KMS-11 (cell line): ENCODE results near the gene TTC9B.
"Not testable (repeated sequence)": the region's sequence is repeated elsewhere in the genome, so short reads cannot be mapped to it uniquely, and the experiment has no call there.

Source experiments
- H2AFZ ChIP-seq: fragments of 200-600 bp; sonication (generic); 2 replicates; pipeline ENCODE4 v1.6.1; 2016; ENCODE audit warnings: antibody characterized with exemption, mixed run types, low read depth
- H3K27ac ChIP-seq: fragments of 200-600 bp; sonication (generic); 2 replicates; pipeline ENCODE4 v1.6.1; 2016; ENCODE audit warnings: mild to moderate bottlenecking, mixed run types
- H3K27me3 ChIP-seq: fragments of 200-600 bp; sonication (generic); 2 replicates; pipeline ENCODE4 v1.6.1; 2017; ENCODE audit warnings: mild to moderate bottlenecking, low read depth, mixed run types, moderate library complexity; ENCODE audit not compliant: insufficient read depth
- H3K36me3 ChIP-seq: fragments of 200-600 bp; sonication (generic); 2 replicates; pipeline ENCODE4 v1.6.1; 2017; ENCODE audit warnings: mild to moderate bottlenecking, mixed run types; ENCODE audit not compliant: insufficient read depth
- H3K4me1 ChIP-seq: fragments of 200-600 bp; sonication (generic); 2 replicates; pipeline ENCODE4 v1.6.1; 2016; ENCODE audit warnings: mild to moderate bottlenecking, low read depth, mixed run types; ENCODE audit not compliant: poor library complexity, severe bottlenecking
- H3K4me2 ChIP-seq: fragments of 200-600 bp; sonication (generic); 2 replicates; pipeline ENCODE4 v1.7.0; 2016; ENCODE audit warnings: mild to moderate bottlenecking, mixed run types
- H3K4me3 ChIP-seq: fragments of 200-600 bp; sonication (generic); IDR thresholded peaks from 2 replicates; pipeline ENCODE4 v1.6.1; 2017; ENCODE audit warnings: low read depth, low read length, mixed read lengths; ENCODE audit not compliant: insufficient read depth
- H3K79me2 ChIP-seq: fragments of 200-600 bp; sonication (generic); 2 replicates; pipeline ENCODE4 v1.6.1; 2016; ENCODE audit warnings: low read depth, mixed run types; ENCODE audit not compliant: insufficient read depth
- H3K9ac ChIP-seq: fragments of 200-600 bp; sonication (generic); 2 replicates; pipeline ENCODE4 v1.6.1; 2016; ENCODE audit warnings: mild to moderate bottlenecking, mixed run types
- H4K20me1 ChIP-seq: fragments of 200-600 bp; sonication (generic); 2 replicates; pipeline ENCODE4 v1.6.1; 2016; ENCODE audit warnings: mild to moderate bottlenecking, mixed run types; ENCODE audit not compliant: insufficient read depth
- TF ChIP-seq, protein P1 (sequence below): fragments of 200-600 bp; sonication (generic); conservative IDR thresholded peaks from 2 replicates; pipeline ENCODE4 v1.6.1; 2017; ENCODE audit warnings: low read depth, mild to moderate bottlenecking, antibody characterized with exemption, low read length, moderate library complexity, mixed read lengths

The TTC9B gene

DNA sequence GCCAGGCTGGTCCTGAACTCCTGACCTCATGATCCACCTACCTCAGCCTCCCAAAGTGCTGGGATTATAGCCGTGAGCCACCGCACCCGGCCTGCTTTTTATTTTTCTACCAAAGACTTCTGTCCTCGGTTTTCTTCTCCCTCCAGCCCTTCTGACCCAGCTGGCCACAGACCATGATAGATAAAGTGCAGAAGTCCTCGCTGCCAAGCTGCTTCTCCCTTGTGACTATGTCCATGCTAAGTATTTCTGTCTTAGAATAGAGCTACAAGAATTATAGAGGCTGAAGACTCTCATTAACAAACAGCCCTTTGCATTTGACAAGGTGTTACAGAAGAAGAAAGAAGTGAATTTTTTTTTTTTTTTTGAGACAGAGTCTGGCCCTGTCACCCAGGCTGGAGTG, 42.4 kb downstream of the TTC9B start:
- no peak overlapping the region for H3K27ac ChIP-seq
- no peaks in the 10 kb centered on the region for H3K36me3 ChIP-seq
- no peak overlapping the region for H2AFZ ChIP-seq
- H3K4me2 ChIP-seq: no peak overlapping the region
- no peak overlapping the region for H3K4me3 ChIP-seq
- no peaks in the 10 kb centered on the region for H4K20me1 ChIP-seq
- no peak overlapping the region for H3K9ac ChIP-seq
- no peaks in the 10 kb centered on the region for H3K79me2 ChIP-seq
- no peaks in the 10 kb centered on the region for H3K4me1 ChIP-seq
- TF ChIP-seq, protein P1, sequence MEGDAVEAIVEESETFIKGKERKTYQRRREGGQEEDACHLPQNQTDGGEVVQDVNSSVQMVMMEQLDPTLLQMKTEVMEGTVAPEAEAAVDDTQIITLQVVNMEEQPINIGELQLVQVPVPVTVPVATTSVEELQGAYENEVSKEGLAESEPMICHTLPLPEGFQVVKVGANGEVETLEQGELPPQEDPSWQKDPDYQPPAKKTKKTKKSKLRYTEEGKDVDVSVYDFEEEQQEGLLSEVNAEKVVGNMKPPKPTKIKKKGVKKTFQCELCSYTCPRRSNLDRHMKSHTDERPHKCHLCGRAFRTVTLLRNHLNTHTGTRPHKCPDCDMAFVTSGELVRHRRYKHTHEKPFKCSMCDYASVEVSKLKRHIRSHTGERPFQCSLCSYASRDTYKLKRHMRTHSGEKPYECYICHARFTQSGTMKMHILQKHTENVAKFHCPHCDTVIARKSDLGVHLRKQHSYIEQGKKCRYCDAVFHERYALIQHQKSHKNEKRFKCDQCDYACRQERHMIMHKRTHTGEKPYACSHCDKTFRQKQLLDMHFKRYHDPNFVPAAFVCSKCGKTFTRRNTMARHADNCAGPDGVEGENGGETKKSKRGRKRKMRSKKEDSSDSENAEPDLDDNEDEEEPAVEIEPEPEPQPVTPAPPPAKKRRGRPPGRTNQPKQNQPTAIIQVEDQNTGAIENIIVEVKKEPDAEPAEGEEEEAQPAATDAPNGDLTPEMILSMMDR: no peak
- H3K27me3 ChIP-seq: no peaks in the 10 kb centered on the region

- no peak overlapping the region for H3K9ac ChIP-seq
- TF ChIP-seq, protein P1: no peak
- H3K27ac ChIP-seq: no peak overlapping the region
- no peaks in the 10 kb centered on the region for H4K20me1 ChIP-seq
- H3K36me3 ChIP-seq: no peaks in the 10 kb centered on the region
- no peak overlapping the region for H3K4me3 ChIP-seq
- H2AFZ ChIP-seq: no peak overlapping the region
- H3K4me2 ChIP-seq: no peak overlapping the region
- H3K27me3 ChIP-seq: no peaks in the 10 kb centered on the region
- no peaks in the 10 kb centered on the region for H3K4me1 ChIP-seq
- no peaks in the 10 kb centered on the region for H3K79me2 ChIP-seq
Measured at GRCh38 chr19:40174092-40174491, 44.1 kb downstream of the TTC9B start.

GRCh38 chr19:40171293-40171692, 46.9 kb downstream of the TTC9B start:
- H3K27me3 ChIP-seq, H3K4me3 ChIP-seq, H3K79me2 ChIP-seq, H3K36me3 ChIP-seq, H4K20me1 ChIP-seq, H3K4me1 ChIP-seq, H2AFZ ChIP-seq, H3K9ac ChIP-seq, H3K27ac ChIP-seq, H3K4me2 ChIP-seq: not testable (repeated sequence)

DNA sequence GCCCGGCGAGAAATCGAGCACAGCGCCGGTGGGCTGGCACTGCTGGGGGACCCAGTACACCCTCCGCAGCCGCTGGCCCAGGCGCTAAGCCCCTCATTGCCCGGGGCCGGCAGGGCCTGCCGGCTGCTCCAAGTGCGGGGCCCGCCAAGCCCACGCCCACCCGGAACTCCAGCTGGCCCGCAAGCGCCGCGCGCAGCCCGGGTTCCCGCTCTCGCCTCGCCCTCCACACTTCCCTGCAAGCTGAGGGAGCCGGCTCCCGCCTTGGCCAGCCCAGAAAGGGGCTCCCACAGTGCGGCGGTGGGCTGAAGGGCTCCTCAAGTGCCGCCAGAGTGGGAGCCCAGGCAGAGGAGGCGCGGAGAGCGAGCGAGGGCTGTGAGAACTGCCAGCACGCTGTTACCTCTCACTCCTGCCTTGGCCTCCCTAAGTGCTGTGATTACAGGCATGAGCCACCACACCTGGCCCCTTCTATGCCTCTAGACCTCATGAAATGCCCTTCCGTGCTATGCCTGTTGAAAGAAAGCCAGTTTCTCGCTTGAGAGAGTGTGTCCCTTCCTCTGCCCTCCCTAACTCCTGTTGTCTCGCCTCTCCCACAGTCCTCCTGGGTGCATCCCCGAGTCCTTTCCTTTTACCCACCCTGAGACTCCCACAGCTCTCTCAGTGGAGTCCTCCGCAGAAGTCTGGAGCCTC, 47.7 kb downstream of the TTC9B start:
- H3K4me1 ChIP-seq, H3K4me3 ChIP-seq, H3K27me3 ChIP-seq, H4K20me1 ChIP-seq, H3K4me2 ChIP-seq, H3K79me2 ChIP-seq, H2AFZ ChIP-seq, H3K36me3 ChIP-seq, H3K9ac ChIP-seq, H3K27ac ChIP-seq: not testable (repeated sequence)

DNA sequence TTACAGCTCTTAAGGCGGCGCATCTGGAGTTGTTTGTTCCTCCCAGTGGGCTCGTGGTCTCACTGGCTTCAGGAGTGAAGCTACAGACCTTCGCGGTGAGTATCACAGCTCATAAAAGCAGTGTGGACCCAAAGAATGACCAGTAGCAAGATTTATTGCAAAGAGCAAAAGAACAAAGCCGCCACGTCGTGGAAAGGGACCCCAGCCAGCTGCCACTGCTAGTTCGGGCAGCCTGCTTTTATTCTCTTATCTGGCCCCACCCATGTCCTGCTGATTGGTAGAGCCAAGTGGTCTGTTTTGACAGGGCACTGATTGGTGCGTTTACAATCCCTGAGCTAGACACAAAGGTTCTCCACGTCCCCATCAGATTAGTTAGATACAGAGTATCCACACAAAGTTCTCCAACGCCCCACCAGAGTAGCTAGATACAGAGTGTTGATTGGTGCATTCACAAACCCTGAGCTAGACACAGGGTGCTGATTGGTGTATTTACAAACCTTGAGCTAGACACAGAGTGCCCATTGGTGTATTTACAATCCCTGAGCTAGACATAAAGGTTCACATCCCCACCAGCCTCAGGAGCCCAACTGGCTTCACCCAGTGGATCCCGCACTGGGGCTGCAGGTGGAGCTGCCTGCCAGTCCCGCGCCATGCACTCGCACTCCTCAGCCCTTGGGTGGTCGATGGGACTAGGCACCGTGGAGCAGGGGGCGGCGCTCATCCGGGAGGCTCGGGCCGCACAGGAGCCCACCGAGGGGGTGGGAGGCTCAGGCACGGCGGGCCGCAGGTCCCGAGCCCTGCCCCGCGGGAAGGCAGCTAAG, 48.5 kb downstream of the TTC9B start:
- not testable (repeated sequence) for H3K79me2 ChIP-seq, H3K36me3 ChIP-seq, H3K4me1 ChIP-seq, H2AFZ ChIP-seq, H4K20me1 ChIP-seq, H3K9ac ChIP-seq, H3K4me3 ChIP-seq, H3K4me2 ChIP-seq, H3K27ac ChIP-seq, H3K27me3 ChIP-seq
